ENCODE data around the gene ZNF143. TPM values are rescaled to one million over a fixed set of nuclear protein-coding genes. Genes with fewer than 3 reads are reported as not detected.

ZNF143 gene
- total and polyA plus RNA-seq, 2 of the 13 experiments (the other 11 are each of a cell fraction or from before 2014, with no cell fraction given) = 22.4 to 35.6 TPM

GRCh38 chr11:9568854-9569587 is 108.2 kb downstream of the ZNF143 start (continued):
- TF ChIP-seq ZNF263 (CRISPR knock-in tag; IDR thresholded peaks at IDR 0.05) = no peak
- TF ChIP-seq KDM5B (CRISPR knock-in tag; IDR thresholded peaks at IDR 0.05; ENCODE audit: borderline replicate concordance) = no peak
- TF ChIP-seq DNMT3B (CRISPR knock-in tag; conservative IDR thresholded peaks at IDR 0.05) = no peak
- peak; percentile 60 for TF ChIP-seq ZFX (CRISPR knock-in tag; IDR thresholded peaks at IDR 0.05; ENCODE audit: low read depth)
- TF ChIP-seq CREBL2 (CRISPR knock-in tag; IDR thresholded peaks at IDR 0.05; ENCODE audit: borderline replicate concordance) = no peak
- TF ChIP-seq SNAPC5 (CRISPR knock-in tag; IDR thresholded peaks at IDR 0.05; ENCODE audit: borderline replicate concordance) = 0 out of 2 replicates have a peak, but pooled peaks have one; percentile 78
- TF ChIP-seq ZNF674 (CRISPR knock-in tag; IDR thresholded peaks at IDR 0.05; ENCODE audit: low read depth) = no peak
- TF ChIP-seq ZBTB10 (CRISPR knock-in tag; IDR thresholded peaks at IDR 0.05; ENCODE audit: borderline replicate concordance) = no peak
- peak; percentile 47; the same call in 1 of the 2 replicates for TF ChIP-seq SP5 (CRISPR knock-in tag; IDR thresholded peaks at IDR 0.05; ENCODE audit: borderline replicate concordance, low read depth)
- 0 out of 2 replicates have a peak, but pooled peaks have one; percentile 36 for TF ChIP-seq MTF1 (CRISPR knock-in tag; IDR thresholded peaks at IDR 0.05)
- no peak for TF ChIP-seq ZBTB3 (CRISPR knock-in tag; IDR thresholded peaks at IDR 0.05; ENCODE audit: borderline replicate concordance, low read depth)
- peak; percentile 87; the same call in 1 of the 2 replicates for TF ChIP-seq DPF2 (CRISPR knock-in tag; IDR thresholded peaks at IDR 0.05; ENCODE audit: borderline replicate concordance, low read depth)
- no peak for TF ChIP-seq TFE3 (CRISPR knock-in tag; IDR thresholded peaks at IDR 0.05)
- TF ChIP-seq MBD4 (IDR thresholded peaks at IDR 0.05; ENCODE audit: borderline replicate concordance, low read length) = peak; percentile 72; the same call in 1 of the 2 replicates
- peak; percentile 75; the same call in 1 of the 2 replicates for TF ChIP-seq CBX5 (CRISPR knock-in tag; IDR thresholded peaks at IDR 0.05; ENCODE audit: borderline replicate concordance)
- no peak for TF ChIP-seq ZUFSP (CRISPR knock-in tag; IDR thresholded peaks at IDR 0.05; ENCODE audit: borderline replicate concordance)
- 0 out of 2 replicates have a peak, but pooled peaks have one; percentile 33 for TF ChIP-seq ZFAT (CRISPR knock-in tag; conservative IDR thresholded peaks at IDR 0.05)
- 0 out of 2 replicates have a peak, but pooled peaks have one; percentile 20 for TF ChIP-seq ZNF513 (CRISPR knock-in tag; conservative IDR thresholded peaks at IDR 0.05)
- TF ChIP-seq ZNF580 (CRISPR knock-in tag; IDR thresholded peaks at IDR 0.05; ENCODE audit: borderline replicate concordance, low read depth) = peak; percentile 88; the same call in 1 of the 2 replicates
- TF ChIP-seq PRPF4 (IDR thresholded peaks at IDR 0.05; ENCODE audit: low read depth, low read length, poor library complexity, severe bottlenecking) = no peak
